K562 (cell line): ENCODE data around the gene COL16A1. TPM values are rescaled to one million over a fixed set of nuclear protein-coding genes. Genes with fewer than 3 reads are reported as not detected.

Source experiments
- ATAC-seq: fragments of 200-7000 bp; cut with Tn5 transposase; 3 replicates; pipeline ENCODE4 v1.9.1; 2020; ENCODE audit warnings: moderate library complexity
- BruUV-seq: library from RNA; stranded (reverse); fragments of 400-500 nt; replicated peaks from 2 replicates; lab custom pipeline; 2021; lab: Mats Ljungman, UMichigan
- CTCF ChIA-PET: fragments of 300-600 bp; formaldehyde crosslinking; extraction: SDS; loops from one replicate; lab custom pipeline; 2021; ENCODE audit warnings: low intra/inter-chr PET ratio; lab: Yijun Ruan, JAX
- POLR2A ChIA-PET: fragments of 300-600, 350-650 bp; sonication (Branson Sonifier 250); formaldehyde crosslinking; extraction: SDS; loops from one replicate; lab custom pipeline; 2021; ENCODE audit warnings: antibody characterized with exemption, inconsistent platforms; lab: Yijun Ruan, JAX
- DNase-seq, 4 experiments: peaks; one replicate each; pipeline versions ENCODE4 v3.0.0 to v3.0.0-alpha.2; 2011 to 2018; ENCODE audit warnings: low spot score in 3 of 4, mixed read lengths in 3 of 4; ENCODE audit errors: extremely low read depth in 1 of 4
- FAIRE-seq: peaks from 2 replicates; lab custom pipeline; 2011; peaks lifted over from hg19 to GRCh38; lab: Jason Lieb, UNC
- H2AFZ ChIP-seq: 2 replicates; pipeline ENCODE4 v1.6.0; 2011; ENCODE audit warnings: low read depth, low read length, control low read depth, inconsistent platforms
- H3K27ac ChIP-seq: fragments of 200-600 bp; 3 replicates; pipeline ENCODE4 v1.8.0; 2011; ENCODE audit warnings: low read depth, mild to moderate bottlenecking, control low read depth, inconsistent platforms, low read length, moderate library complexity, mixed read lengths; ENCODE audit errors: extremely low read depth
- H3K27me3 ChIP-seq, 2 experiments: fragments of 300-600 bp in 1 of 2; 2 replicates in 1 of 2; 3 replicates in 1 of 2; pipeline versions ENCODE4 v1.6.0 to v1.8.0; 2011; ENCODE audit warnings: inconsistent platforms in 2 of 2, low read length in 2 of 2, mild to moderate bottlenecking in 1 of 2, mixed read lengths in 1 of 2, moderate library complexity in 1 of 2; ENCODE audit not compliant: control insufficient read depth in 2 of 2, insufficient read depth in 2 of 2
- H3K36me3 ChIP-seq: fragments of 300-600 bp; 3 replicates; pipeline ENCODE4 v1.8.0; 2011; ENCODE audit warnings: mild to moderate bottlenecking, low read length, inconsistent platforms; ENCODE audit not compliant: control insufficient read depth, insufficient read depth
- H3K4me1 ChIP-seq, 2 experiments: fragments of 200-600 bp in 1 of 2; replicated peaks in 1 of 2; 2 replicates in 1 of 2; 3 replicates in 1 of 2; pipeline versions ENCODE4 v1.5.1 to v1.8.0; 2011; ENCODE audit warnings: inconsistent platforms in 2 of 2, low read length in 2 of 2, mild to moderate bottlenecking in 1 of 2, mixed read lengths in 1 of 2, moderate library complexity in 1 of 2; ENCODE audit not compliant: control insufficient read depth in 2 of 2, insufficient read depth in 2 of 2
- H3K4me2 ChIP-seq: 2 replicates; pipeline ENCODE4 v1.6.1; 2011; ENCODE audit warnings: low read length, control low read depth, inconsistent platforms, mixed read lengths; ENCODE audit not compliant: insufficient read depth
- H3K4me3 ChIP-seq: fragments of 200-600 bp; sonication (generic), shearing (Covaris generic); 2 replicates; pipeline ENCODE4 v1.5.1; 2016; ENCODE audit warnings: control low read depth, inconsistent platforms
- H3K79me2 ChIP-seq: fragments of 200-600 bp; 3 replicates; pipeline ENCODE4 v1.8.0; 2011; ENCODE audit warnings: low read length, inconsistent platforms; ENCODE audit not compliant: control insufficient read depth, insufficient read depth
- H3K9ac ChIP-seq, 2 experiments: 2 replicates each; pipeline versions ENCODE4 v1.6.0 to v1.6.1; 2011; ENCODE audit warnings: low read depth in 2 of 2, low read length in 2 of 2, control low read depth in 1 of 2, inconsistent platforms in 1 of 2, mild to moderate bottlenecking in 1 of 2, mixed read lengths in 1 of 2; ENCODE audit not compliant: insufficient read depth in 1 of 2
- H3K9me1 ChIP-seq: one replicate; pipeline ENCODE4 v1.6.0; 2011; ENCODE audit warnings: inconsistent platforms, mild to moderate bottlenecking, low read length, moderate library complexity; ENCODE audit not compliant: control insufficient read depth, insufficient read depth
- H3K9me3 ChIP-seq: replicated peaks from 2 replicates; pipeline ENCODE4 v1.5.1; 2011; ENCODE audit warnings: low read depth, low read length, inconsistent platforms; ENCODE audit not compliant: control insufficient read depth, insufficient read depth
- H4K20me1 ChIP-seq: replicated peaks from 2 replicates; pipeline ENCODE4 v1.6.1; 2011; ENCODE audit warnings: low read length, inconsistent platforms, mixed read lengths; ENCODE audit not compliant: control insufficient read depth, insufficient read depth
- HMBOX1 ChIP-seq: sonication (generic); IDR thresholded peaks from 2 replicates; pipeline ENCODE4 v1.6.1; 2016
- TAF7 ChIP-seq: fragments of 450-650 bp; IDR thresholded peaks from 2 replicates; pipeline ENCODE4 v1.6.1; 2016; ENCODE audit warnings: missing genetic modification characterization, missing compliant biosample characterization
- TAL1 ChIP-seq: fragments of 450-650 bp; IDR thresholded peaks from 2 replicates; pipeline ENCODE4 v1.6.1; 2016; ENCODE audit warnings: mild to moderate bottlenecking
- YBX1 ChIP-seq: fragments of 450-650 bp; IDR thresholded peaks from 2 replicates; pipeline ENCODE4 v1.7.1; 2016; ENCODE audit warnings: mild to moderate bottlenecking
- WGBS: fragments of 100-300 bp; shearing (Covaris generic); methylation state at CpG from one replicate; pipeline ENCODE4 v1.1.6; 2016; ENCODE audit warnings: low coverage, mixed read lengths; ENCODE audit not compliant: insufficient coverage; ENCODE audit errors: missing lambda C conversion rate; 5-methylcytosine and 5-hydroxymethylcytosine counted together
- in situ Hi-C: fragments of 300-500 bp; cut with MboI; formaldehyde crosslinking; loops from 4 replicates; pipeline ENCODE4 v1.15.0; 2018; ENCODE audit warnings: inconsistent platforms, mixed read lengths
- intact Hi-C: fragments of 100-400 bp; cut with micrococcal nuclease; formaldehyde crosslinking; loops from 2 replicates; pipeline ENCODE4 v1.14.2; 2022
- polyA plus RNA-seq, 8 experiments: library from polyadenylated mRNA; depleted of rRNA in 4 of 8; stranded (reverse) in 5 of 8; unstranded in 3 of 8; fragments of >200 nt; fragmentation: Nextera tagmentation in 2 of 8; fragmentation: Illumina TruSeq in 1 of 8; extraction: Ambion mirVana in 2 of 8; extraction: Trizol in 1 of 8; gene quantifications; 2 replicates each; pipeline versions ENCODE4 v1.2.1 to v1.2.3, GENCODE V29; 2011 to 2014; ENCODE audit warnings: inconsistent platforms in 1 of 8, missing spikeins in 1 of 8
- total RNA-seq, 7 experiments: library from RNA; depleted of rRNA in 6 of 7; stranded (reverse); fragments of >200 nt in 6 of 7; fragmentation: Illumina TruSeq in 2 of 7; extraction: Trizol in 2 of 7; gene quantifications; 2 replicates each; pipeline versions ENCODE4 v1.2.1 to v1.2.3, GENCODE V29; 2011 to 2021; ENCODE audit warnings: low replicate concordance in 1 of 7
- TF ChIP-seq, protein P1 (sequence below), 2 experiments: fragments of 450-650 bp in 1 of 2; IDR thresholded peaks; 2 replicates each; pipeline ENCODE4 v1.6.1; 2011 to 2017; ENCODE audit warnings: low read depth in 2 of 2, antibody characterized with exemption in 1 of 2, borderline replicate concordance in 1 of 2, low read length in 1 of 2, mild to moderate bottlenecking in 1 of 2, mixed read lengths in 1 of 2; ENCODE audit not compliant: control insufficient read depth in 1 of 2
- TF ChIP-seq, protein P2 (sequence below): fragments of 250-450 bp; sonication (Bioruptor Pico); IDR thresholded peaks from 2 replicates; pipeline ENCODE4 v1.4.0; 2020; ENCODE audit warnings: borderline replicate concordance

Gene COL16A1
- total and polyA plus RNA-seq, 9 of the 15 experiments (the other 6 are each of a cell fraction or from before 2014, with no cell fraction given) = 0.11 to 0.60 (median 0.11) TPM; not detected in 6

GRCh38 chr1:31615414-31615813 lies 88.4 kb downstream of the COL16A1 start:
- ChIA-PET POLR2A (interaction anchor here (0.7 kb wide), 1 partner anchor 195 kb away, joined by 3 read pairs; no protein-coding TSS in a partner anchor), CTCF (no interaction called here)
- WGBS = 17% methylated on average over 6 of the region's 6 CpGs
- H3K9me3 ChIP-seq = no peaks in the 10 kb centered on the region
- H3K9me1 ChIP-seq = no peaks in the 10 kb centered on the region
- no peak overlapping the region for H3K4me2 ChIP-seq
- ATAC-seq = no peak
- no peak overlapping the region for H3K4me3 ChIP-seq
- peaks cover 24% of the 10 kb centered on the region for H4K20me1 ChIP-seq
- intact Hi-C loops = no loop called here
- H3K9ac ChIP-seq = no peak overlapping the region
- no peak overlapping the region for H3K27ac ChIP-seq
- peaks cover 0 to 16% of the 10 kb centered on the region in 2 experiments; a peak in 2 of 5 replicates for H3K4me1 ChIP-seq
- peaks cover 30 to 76% of the 10 kb centered on the region in 2 experiments for H3K27me3 ChIP-seq
- in situ Hi-C loops = no loop called here
- FAIRE-seq = no peak
- DNase-seq = no peak
- H3K36me3 ChIP-seq = no peaks in the 10 kb centered on the region
- no TSS peak for BruUV-seq
- no peaks in the 10 kb centered on the region for H3K79me2 ChIP-seq
- H2AFZ ChIP-seq = no peak overlapping the region
- TF ChIP-seq TAF7 (tag) = no peak
- TF ChIP-seq, protein P1, sequence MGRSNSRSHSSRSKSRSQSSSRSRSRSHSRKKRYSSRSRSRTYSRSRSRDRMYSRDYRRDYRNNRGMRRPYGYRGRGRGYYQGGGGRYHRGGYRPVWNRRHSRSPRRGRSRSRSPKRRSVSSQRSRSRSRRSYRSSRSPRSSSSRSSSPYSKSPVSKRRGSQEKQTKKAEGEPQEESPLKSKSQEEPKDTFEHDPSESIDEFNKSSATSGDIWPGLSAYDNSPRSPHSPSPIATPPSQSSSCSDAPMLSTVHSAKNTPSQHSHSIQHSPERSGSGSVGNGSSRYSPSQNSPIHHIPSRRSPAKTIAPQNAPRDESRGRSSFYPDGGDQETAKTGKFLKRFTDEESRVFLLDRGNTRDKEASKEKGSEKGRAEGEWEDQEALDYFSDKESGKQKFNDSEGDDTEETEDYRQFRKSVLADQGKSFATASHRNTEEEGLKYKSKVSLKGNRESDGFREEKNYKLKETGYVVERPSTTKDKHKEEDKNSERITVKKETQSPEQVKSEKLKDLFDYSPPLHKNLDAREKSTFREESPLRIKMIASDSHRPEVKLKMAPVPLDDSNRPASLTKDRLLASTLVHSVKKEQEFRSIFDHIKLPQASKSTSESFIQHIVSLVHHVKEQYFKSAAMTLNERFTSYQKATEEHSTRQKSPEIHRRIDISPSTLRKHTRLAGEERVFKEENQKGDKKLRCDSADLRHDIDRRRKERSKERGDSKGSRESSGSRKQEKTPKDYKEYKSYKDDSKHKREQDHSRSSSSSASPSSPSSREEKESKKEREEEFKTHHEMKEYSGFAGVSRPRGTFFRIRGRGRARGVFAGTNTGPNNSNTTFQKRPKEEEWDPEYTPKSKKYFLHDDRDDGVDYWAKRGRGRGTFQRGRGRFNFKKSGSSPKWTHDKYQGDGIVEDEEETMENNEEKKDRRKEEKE (IDR thresholded peaks at IDR 0.05; ENCODE audit: borderline replicate concordance in 1 of 2, control insufficient read depth in 1 of 2, low read depth in 2 of 2, low read length in 1 of 2) = no peak
- TF ChIP-seq, protein P2, sequence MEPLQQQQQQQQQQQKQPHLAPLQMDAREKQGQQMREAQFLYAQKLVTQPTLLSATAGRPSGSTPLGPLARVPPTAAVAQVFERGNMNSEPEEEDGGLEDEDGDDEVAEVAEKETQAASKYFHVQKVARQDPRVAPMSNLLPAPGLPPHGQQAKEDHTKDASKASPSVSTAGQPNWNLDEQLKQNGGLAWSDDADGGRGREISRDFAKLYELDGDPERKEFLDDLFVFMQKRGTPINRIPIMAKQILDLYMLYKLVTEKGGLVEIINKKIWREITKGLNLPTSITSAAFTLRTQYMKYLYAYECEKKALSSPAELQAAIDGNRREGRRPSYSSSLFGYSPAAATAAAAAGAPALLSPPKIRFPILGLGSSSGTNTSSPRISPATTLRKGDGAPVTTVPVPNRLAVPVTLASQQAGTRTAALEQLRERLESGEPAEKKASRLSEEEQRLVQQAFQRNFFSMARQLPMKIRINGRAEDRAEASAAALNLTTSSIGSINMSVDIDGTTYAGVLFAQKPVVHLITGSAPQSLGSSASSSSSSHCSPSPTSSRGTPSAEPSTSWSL (CRISPR knock-in tag) = no peak
- TF ChIP-seq YBX1 = no peak
- no peak for TF ChIP-seq HMBOX1
- no peak for TF ChIP-seq TAL1
